T-helper 1 cell treated with Interleukin-12 subunit alpha and Interleukin-12 subunit beta and Interleukin-4 antibody, amounts not matched to agents 30 μg/mL and 1 μg/mL, for 36 hours (primary cell): ENCODE results near the gene SLC34A3.

Experiments used
- H3K27ac Mint-ChIP-seq: one replicate; pipeline ENCODE4 v1.8.0; 2021; ENCODE audit warnings: mild to moderate bottlenecking, mixed read lengths
- H3K27me3 Mint-ChIP-seq: one replicate; pipeline ENCODE4 v1.8.0; 2021; ENCODE audit warnings: low read depth, mixed read lengths
- H3K36me3 Mint-ChIP-seq: one replicate; pipeline ENCODE4 v1.8.0; 2021; ENCODE audit warnings: low read depth, mixed read lengths
- H3K4me1 Mint-ChIP-seq: one replicate; pipeline ENCODE4 v1.8.0; 2021; ENCODE audit warnings: low read depth, mixed read lengths
- H3K4me3 Mint-ChIP-seq: one replicate; pipeline ENCODE4 v1.8.0; 2021; ENCODE audit warnings: mild to moderate bottlenecking, moderate library complexity, mixed read lengths
- H3K9me3 Mint-ChIP-seq: one replicate; pipeline ENCODE4 v1.8.0; 2021; ENCODE audit warnings: mixed read lengths

SLC34A3 gene

DNA sequence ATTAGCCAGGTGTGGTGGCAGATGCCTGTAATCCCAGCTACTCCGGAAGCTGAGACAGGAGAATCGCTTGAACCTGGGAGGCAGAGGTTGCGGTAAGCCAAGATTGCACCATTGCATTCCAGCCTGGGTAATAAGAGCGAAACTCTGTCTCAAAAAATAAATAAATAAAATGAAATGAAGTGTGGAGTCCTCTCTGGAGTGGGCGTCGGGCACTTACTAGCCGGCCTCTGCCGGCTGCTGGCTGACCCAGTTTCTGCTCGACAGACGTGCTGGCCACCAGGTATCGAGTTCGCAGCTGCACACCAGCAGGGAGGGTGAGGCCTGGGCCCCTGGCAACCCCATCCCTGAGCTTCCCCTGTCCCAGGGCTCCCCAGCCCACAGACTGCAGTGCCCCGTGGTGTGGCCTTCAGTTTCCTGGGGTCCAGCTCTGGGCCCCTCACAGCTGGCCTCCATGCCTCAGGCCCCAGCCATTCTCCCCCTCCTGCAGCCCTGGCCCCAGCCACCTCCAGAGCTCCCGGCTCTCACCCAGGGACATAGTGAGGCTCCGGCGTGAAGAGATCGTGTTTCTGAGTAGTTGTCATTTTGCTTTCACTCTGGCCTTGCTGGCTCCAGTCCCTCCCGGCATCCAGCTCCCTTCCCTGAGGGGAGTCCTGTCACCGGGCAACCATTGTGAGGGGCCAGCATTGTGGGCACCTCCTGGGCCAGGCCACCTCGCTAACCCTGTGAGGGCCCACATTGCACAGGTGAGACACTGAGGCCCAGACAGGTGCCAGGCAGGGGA lies 16.6 kb downstream of the SLC34A3 start:
- Mint-ChIP-seq H3K27ac (no peak overlapping the region), H3K4me1 (peaks cover 19% of the 10 kb centered on the region), H3K36me3 (peaks cover 18% of the 10 kb centered on the region), H3K27me3 (no peaks in the 10 kb centered on the region), H3K9me3 (no peaks in the 10 kb centered on the region), H3K4me3 (no peak overlapping the region)

DNA sequence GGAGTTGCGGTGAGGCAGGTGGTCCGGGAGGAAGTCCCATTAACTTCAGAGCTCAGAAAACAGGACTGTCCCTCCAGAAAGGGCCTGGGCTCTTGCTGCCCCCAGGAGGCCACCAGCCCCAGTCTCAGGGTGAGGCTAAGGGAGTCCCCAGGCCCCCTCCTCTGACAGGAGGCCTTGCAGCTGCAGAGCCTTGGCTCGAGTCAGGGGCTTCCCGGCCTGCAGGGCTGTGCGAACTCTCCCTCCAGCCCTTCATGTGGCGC lies 17.1 kb downstream of the SLC34A3 start:
- no peak overlapping the region for H3K27ac Mint-ChIP-seq
- peaks cover 13% of the 10 kb centered on the region for H3K4me1 Mint-ChIP-seq

DNA sequence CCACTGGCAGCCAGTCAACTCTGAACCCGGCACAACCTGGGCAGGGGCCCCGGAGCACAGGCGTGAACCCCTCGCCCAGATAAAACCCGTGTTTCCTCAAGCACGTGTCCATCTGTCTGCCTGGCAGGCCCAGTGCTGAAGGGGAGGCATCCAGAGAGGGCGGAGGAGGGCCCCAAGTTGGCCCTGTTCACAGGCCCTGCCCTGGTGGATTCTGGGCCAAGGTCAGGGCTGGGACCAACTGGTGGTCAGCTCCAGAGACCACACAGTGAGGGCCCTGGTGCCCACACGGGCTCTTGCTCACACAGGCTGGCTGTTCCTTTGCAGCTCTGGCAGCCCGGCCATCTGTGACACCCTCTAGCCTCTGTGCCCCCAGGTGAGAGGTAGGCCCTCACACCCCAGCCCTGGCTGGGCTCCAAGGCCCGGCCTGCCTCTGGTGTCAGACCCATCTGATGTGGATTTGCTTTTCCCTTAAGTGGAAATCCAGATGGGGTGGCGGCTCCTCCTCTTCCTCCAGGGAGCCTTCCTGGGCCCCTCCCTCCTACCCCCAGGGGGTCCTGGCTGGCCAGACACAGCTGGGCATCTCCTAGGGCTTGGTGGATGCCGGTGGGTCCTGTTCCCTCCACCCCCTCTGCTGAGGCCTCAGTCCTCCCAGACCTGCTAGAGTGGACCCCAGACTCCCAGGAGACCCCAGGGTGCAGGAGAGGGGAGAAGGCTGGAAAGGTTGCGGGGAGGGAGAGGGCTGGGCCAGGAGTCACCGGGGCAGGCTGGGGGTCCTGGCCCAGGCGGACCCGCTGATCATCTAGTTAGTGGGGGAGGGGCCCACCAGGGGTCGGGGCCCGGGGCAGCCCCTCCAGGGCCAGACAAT lies 19.9 kb downstream of the SLC34A3 start:
- H3K27ac Mint-ChIP-seq, result no peak overlapping the region
- H3K4me3 Mint-ChIP-seq, result no peak overlapping the region

More for the DNA sequence above, 17.1 kb downstream of the SLC34A3 start:
- H3K27me3 Mint-ChIP-seq, result no peaks in the 10 kb centered on the region
- no peak overlapping the region for H3K4me3 Mint-ChIP-seq
- H3K9me3 Mint-ChIP-seq, result no peaks in the 10 kb centered on the region
- peaks cover 12% of the 10 kb centered on the region for H3K36me3 Mint-ChIP-seq

DNA sequence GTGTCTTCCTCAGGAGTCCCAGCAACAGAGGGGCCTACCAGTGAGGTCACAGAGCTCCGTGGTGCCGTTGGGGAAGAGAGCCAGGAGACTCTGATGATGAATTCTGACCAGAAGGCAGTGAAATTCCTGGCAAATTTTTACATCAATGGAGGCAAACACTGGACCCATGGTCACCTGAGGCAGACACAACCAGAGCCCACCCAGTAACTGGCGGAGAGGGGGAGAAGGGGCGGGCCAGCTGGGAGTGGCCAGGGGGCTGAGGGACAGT lies 20.4 kb downstream of the SLC34A3 start, which contains the start of gene STPG3:
STPG3 (plus strand) TSS at position 93 of the 268 bp plus-strand sequence; CDS start at position 94, 1 bp downstream.
- no peaks in the 10 kb centered on the region for H3K27me3 Mint-ChIP-seq
- peaks cover 5% of the 10 kb centered on the region for H3K4me1 Mint-ChIP-seq
- no peaks in the 10 kb centered on the region for H3K36me3 Mint-ChIP-seq
- H3K9me3 Mint-ChIP-seq, result no peaks in the 10 kb centered on the region
- no peak within 1 kb of the TSS for H3K4me3 Mint-ChIP-seq
- no peak within 1 kb of the TSS for H3K27ac Mint-ChIP-seq

More for the DNA sequence above, 19.9 kb downstream of the SLC34A3 start:
- Mint-ChIP-seq H3K27me3 (no peaks in the 10 kb centered on the region), H3K4me1 (peaks cover 5% of the 10 kb centered on the region), H3K9me3 (no peaks in the 10 kb centered on the region), H3K36me3 (no peaks in the 10 kb centered on the region)

DNA sequence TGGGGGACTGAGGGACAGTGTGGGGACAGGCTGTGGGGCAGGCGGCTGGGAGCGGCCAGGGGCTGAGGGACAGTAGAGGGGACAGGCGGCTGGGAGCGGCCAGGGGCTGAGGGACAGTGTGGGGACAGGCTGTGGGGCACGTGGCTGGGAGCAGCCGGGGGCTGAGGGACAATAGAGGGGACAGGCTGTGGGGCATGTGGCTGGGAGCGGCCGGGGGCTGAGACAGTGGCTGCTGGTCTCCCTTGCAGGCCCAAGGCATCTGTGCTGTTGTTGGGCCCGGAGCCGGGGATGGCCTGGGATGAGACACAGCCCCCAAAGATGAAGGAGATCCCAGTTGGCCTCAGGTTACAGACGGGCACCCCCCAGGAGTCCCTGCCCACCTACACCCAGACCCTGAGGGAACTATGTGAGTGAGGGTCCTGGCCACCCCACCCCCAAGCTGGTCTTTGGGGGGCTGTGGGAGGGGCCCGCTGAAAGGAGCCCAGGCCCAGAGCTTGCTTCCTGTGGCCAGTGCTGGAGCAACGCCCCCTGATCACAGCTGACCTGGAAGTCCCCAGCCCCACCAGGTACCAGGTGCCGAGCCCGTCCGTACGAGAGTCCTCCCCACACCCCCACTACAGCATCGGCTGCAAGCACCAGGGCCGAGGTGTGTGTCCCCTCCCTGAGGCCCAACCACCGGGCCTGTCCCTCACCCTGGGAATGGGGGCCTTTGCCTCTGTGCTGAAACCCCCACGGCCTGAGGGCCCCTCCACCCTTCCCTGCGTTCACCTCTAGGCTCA lies 21.0 kb downstream of the SLC34A3 start:
- H3K9me3 Mint-ChIP-seq, result no peaks in the 10 kb centered on the region
- H3K27ac Mint-ChIP-seq, result no peak overlapping the region
- H3K36me3 Mint-ChIP-seq, result no peaks in the 10 kb centered on the region
- H3K27me3 Mint-ChIP-seq, result no peaks in the 10 kb centered on the region
- peaks cover 9% of the 10 kb centered on the region for H3K4me1 Mint-ChIP-seq
- H3K4me3 Mint-ChIP-seq, result no peak overlapping the region

DNA sequence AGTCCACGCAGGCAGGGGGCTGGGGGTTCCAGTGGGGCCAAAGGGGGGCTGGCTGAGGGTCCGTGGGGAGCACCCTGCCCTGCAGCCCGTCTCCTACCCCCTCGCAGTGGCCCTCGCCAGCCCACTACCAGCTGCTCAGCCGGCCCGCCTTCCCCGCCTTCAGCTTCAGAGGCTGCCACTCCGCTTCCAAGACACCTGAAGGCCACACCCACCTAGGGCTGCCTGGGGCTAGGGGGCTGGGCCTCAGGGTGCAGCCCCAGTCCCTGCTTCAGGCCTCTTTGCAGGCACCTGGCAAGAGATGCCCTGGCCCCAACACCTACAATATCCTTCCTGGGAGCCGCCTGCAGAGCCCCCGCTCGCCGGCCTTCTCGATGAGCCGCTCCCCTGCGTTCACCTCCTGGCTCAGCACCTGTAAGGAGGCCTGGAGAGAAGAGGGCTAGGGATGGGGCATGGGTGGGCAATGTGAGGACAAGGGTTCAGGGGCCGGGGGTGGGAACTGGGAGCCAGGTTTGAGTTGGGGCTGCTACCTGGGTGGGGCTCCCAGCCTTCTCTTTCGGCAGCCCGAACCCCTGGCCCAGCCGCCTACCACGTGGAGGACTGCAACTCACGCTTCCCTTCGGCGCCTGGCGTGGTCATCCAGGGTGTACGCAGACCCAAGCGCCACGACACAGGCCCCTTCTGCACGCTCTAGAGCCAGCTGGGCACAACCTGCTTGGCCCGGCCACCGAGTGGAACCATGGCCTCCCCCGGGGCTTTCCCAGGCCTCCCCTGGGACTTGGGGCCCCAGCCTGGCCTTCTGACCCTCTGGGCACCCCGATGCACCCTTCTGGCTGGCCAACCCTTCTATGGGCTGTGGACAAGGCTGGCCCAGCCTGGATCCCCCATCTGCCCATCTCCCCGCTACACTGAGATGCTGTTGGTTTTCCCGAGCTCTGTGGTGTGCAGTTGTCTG lies 22.1 kb downstream of the SLC34A3 start:
- Mint-ChIP-seq H3K27ac (no peak overlapping the region), H3K9me3 (no peaks in the 10 kb centered on the region), H3K4me3 (no peak overlapping the region), H3K36me3 (no peaks in the 10 kb centered on the region), H3K4me1 (peaks cover 10% of the 10 kb centered on the region), H3K27me3 (no peaks in the 10 kb centered on the region)

DNA sequence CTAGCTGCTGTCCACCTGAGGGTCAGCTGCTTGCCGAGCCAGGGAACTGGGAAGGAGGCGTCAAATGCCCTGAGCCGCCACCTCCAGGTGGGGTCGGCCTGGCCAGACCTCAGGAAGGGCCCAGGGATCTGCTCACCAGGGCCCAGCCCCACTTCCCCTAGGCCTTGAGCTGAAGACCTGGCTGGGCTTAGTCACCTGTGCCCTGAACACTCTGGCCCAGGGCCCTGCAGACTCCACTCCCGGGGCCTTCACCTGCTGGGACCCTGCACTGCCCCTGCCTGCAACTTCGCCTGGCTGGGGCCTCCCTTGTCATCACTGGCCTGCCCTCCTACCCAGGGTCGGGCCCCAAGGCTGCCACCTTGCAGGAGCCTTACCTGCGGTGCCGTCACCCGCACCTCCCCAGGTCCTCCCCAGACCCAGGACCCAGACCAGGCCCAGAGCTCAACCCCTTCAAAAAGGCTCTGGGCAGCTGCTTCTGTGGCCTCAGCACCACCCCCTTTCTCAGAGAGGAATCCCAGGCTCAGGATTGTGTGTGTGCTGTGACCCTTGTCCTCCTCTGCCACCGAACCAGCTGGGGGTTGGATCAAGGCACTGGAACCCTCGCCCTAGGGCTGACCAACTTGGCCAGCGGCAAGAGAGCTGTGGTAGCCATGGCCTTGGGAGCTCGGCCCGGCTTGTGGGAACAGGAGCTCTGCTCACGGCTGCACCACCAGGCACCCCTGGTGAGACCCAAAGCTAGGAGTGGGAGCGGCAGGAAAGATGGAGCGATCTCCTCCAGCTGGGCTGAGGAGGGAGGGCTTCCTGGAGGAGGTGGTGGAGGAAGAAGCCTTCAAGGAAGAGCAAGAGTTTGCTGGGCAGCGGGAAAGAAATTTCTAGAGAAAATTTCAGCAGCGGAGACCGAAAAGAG lies 23.3 kb downstream of the SLC34A3 start:
- Mint-ChIP-seq H3K27me3 (no peaks in the 10 kb centered on the region), H3K4me3 (peak overlapping the region; percentile 89), H3K9me3 (no peaks in the 10 kb centered on the region), H3K36me3 (no peaks in the 10 kb centered on the region), H3K27ac (peak overlapping the region; percentile 80), H3K4me1 (peaks cover 10% of the 10 kb centered on the region)

DNA sequence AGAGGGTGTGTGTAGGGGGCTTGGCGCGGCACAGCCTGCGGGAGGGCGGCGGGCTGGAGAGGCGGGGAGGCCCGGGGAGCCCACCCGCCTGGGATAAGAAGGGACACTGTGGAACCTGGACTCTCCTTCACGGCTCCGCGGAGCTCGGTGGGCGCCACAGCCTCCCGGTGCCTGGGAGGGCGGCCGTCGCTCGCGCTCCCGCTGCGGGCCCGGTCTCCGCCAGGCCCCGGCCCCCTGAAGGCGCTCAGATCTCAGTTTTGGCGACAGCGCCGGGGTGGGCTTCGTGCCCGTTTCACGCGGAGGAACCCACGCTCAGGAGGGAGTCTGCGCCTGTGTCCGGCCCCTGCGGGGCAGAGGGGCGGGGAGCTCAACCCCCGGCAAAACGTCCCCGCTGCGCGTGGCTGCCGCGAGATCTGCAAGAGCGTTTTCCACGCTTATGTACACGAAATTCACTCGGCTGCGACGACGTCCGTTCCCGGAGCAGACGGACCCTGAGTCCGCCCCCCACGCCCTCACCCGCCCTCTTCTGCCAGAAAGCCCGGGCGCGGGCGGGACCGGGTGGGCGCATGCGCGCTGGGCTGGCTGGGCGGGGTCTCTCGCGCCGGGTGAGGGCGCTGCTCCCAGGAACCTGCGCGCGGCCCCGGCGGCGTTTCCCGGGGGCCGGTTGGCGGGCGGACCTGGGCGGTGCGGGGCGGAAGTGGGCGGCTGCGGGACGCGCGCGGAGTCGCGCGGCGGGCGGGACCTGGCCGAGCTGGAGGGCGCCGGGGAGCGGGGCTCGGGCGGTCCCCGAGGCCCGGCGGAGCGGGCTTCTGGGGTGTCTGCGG lies 24.1 kb downstream of the SLC34A3 start, which contains the start of gene NELFB:
NELFB (plus strand) TSS at position 704 of the 824 bp plus-strand sequence.
- Mint-ChIP-seq H3K27me3 (no peaks in the 10 kb centered on the region), H3K4me3 (peak within 1 kb of the TSS; percentile 89), H3K9me3 (no peaks in the 10 kb centered on the region), H3K36me3 (no peaks in the 10 kb centered on the region), H3K4me1 (peaks cover 10% of the 10 kb centered on the region), H3K27ac (peak within 1 kb of the TSS; percentile 83)

DNA sequence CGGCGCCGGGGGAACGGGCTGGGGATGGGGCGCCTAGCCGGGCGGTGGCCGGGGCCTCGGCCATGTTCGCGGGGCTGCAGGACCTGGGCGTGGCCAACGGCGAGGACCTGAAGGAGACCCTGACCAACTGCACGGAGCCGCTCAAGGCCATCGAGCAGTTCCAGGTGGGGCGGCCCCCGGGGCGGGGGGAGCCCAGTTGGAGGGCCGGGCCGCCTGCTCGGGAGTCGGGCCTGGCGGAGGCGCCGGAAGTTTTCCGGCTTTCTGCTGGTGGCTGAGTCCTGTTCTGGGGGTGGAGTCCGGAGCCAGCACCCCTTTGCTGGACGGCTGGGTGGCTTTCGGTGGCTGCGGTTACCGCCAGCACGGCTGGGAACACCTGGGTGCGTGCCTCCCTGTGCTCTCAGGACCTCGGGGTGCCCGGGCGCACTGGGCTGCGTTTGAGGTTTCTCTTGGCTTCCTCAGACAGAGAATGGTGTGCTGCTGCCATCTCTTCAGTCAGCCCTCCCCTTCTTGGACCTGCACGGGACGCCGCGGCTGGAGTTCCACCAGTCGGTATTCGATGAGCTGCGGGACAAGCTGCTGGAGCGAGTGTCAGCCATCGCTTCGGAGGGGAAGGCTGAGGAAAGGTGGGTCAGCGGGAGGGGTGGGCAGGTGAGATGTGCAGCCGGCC lies 24.9 kb downstream of the SLC34A3 start:
- H3K36me3 Mint-ChIP-seq, result no peaks in the 10 kb centered on the region
- H3K9me3 Mint-ChIP-seq, result no peaks in the 10 kb centered on the region
- peak overlapping the region; percentile 83 for H3K27ac Mint-ChIP-seq
- H3K4me1 Mint-ChIP-seq, result peaks cover 10% of the 10 kb centered on the region
- no peaks in the 10 kb centered on the region for H3K27me3 Mint-ChIP-seq
- H3K4me3 Mint-ChIP-seq, result peak overlapping the region; percentile 87

DNA sequence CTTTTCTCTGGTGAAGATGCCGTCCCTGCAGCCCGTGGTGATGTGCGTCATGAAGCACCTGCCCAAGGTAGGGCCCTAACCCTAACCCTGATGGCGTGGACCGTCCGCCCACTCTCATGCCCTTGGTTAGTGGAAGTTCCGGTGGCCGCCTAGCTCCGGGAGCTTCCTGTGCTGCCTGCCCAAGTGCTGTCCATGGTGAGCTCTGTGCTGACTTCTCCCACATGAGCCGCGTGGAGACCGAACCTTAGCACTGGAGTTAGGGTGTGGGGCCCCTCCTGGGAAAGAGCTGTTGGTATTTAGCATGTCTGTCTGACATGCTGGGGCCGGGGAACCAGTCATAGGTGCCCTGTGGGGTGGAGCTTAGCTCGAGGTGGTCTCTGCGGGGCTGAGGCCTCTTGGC lies 25.7 kb downstream of the SLC34A3 start:
- Mint-ChIP-seq H3K27me3 (no peaks in the 10 kb centered on the region), H3K4me3 (peak overlapping the region; percentile 87), H3K9me3 (no peaks in the 10 kb centered on the region), H3K27ac (no peak overlapping the region), H3K36me3 (no peaks in the 10 kb centered on the region), H3K4me1 (peaks cover 10% of the 10 kb centered on the region)

DNA sequence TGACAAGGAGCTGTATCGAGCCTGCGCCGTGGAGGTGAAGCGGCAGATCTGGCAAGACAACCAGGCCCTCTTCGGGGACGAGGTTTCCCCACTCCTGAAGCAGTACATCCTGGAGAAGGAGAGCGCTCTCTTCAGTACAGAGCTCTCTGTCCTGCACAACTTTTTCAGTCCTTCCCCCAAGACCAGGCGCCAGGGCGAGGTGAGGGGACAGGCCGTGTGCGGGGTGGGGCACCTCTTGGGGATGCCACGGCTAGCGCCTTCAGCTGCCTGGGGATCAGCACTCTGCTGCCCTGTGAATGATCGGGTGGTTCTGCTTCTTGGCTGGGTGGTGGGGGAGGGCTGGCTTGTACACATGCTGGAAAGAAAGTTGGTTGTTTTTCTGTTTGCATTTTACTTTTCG lies 26.2 kb downstream of the SLC34A3 start:
- no peaks in the 10 kb centered on the region for H3K9me3 Mint-ChIP-seq
- peaks cover 10% of the 10 kb centered on the region for H3K4me1 Mint-ChIP-seq
- peak overlapping the region; percentile 87 for H3K4me3 Mint-ChIP-seq
- H3K36me3 Mint-ChIP-seq, result no peaks in the 10 kb centered on the region
- peak overlapping the region; percentile 15 for H3K27ac Mint-ChIP-seq
- H3K27me3 Mint-ChIP-seq, result no peaks in the 10 kb centered on the region
